C4-2B (cell line): ENCODE measurements around the gene ATP8B1.
"Not testable (repeated sequence)": the region's sequence is repeated elsewhere in the genome, so short reads cannot be mapped to it uniquely, and the experiment has no call there.

Experiments
- H3K27ac ChIP-seq: fragments of 450-650 bp; 2 replicates; pipeline ENCODE4 v1.5.1; 2017
- CTCF ChIP-seq: fragments of 450-650 bp; conservative IDR thresholded peaks from 2 replicates; pipeline ENCODE4 v1.5.1; 2017; ENCODE audit warnings: mild to moderate bottlenecking
- ZFX ChIP-seq: fragments of 450-650 bp; IDR thresholded peaks from 2 replicates; pipeline ENCODE4 v1.6.1; 2017

ATP8B1 gene

GRCh38 chr18:57733861-57734260 lies 69.3 kb downstream of the ATP8B1 start:
- H3K27ac ChIP-seq: no peak overlapping the region

GRCh38 chr18:57730146-57730545 lies 73.0 kb downstream of the ATP8B1 start:
- no peak overlapping the region; the same call in 1 of the 2 replicates for H3K27ac ChIP-seq
- TF ChIP-seq CTCF (no peak), ZFX (no peak)

More at GRCh38 chr18:57733861-57734260, 69.3 kb downstream of the ATP8B1 start:
- TF ChIP-seq ZFX (no peak), CTCF (no peak)

- TF ChIP-seq ZFX: no peak
- peak overlapping the region; percentile 23; the same call in 1 of the 2 replicates for H3K27ac ChIP-seq
Observed at GRCh38 chr18:57728941-57729511, 74.1 kb downstream of the ATP8B1 start.

GRCh38 chr18:57727952-57728807 lies 74.9 kb downstream of the ATP8B1 start:
- no peak for TF ChIP-seq ZFX
- no peak for TF ChIP-seq CTCF
- H3K27ac ChIP-seq: no peak overlapping the region

GRCh38 chr18:57719211-57719935 lies 83.7 kb downstream of the ATP8B1 start:
- not testable (repeated sequence) for H3K27ac ChIP-seq

GRCh38 chr18:57716549-57716948 lies 86.6 kb downstream of the ATP8B1 start:
- no peak overlapping the region for H3K27ac ChIP-seq

GRCh38 chr18:57715671-57716070 lies 87.4 kb downstream of the ATP8B1 start:
- no peak overlapping the region for H3K27ac ChIP-seq
- TF ChIP-seq CTCF (no peak), ZFX (no peak)

More at GRCh38 chr18:57716549-57716948, 86.6 kb downstream of the ATP8B1 start:
- TF ChIP-seq CTCF (no peak), ZFX (no peak)

- H3K27ac ChIP-seq: no peak overlapping the region
- TF ChIP-seq ZFX (no peak), CTCF (no peak)
Observed at GRCh38 chr18:57715073-57715472, 88.0 kb downstream of the ATP8B1 start.
